HG02884 (cell line): ENCODE data around the gene TEX54.
A peak's percentile ranks its signal among the peaks of the same experiment; 100 is the strongest.
"Not testable (repeated sequence)": the region's sequence is repeated elsewhere in the genome, so short reads cannot be mapped to it uniquely, and the experiment has no call there.

Source experiments
- ATAC-seq: cut with Tn5 transposase; IDR thresholded peaks from one replicate; pipeline ENCODE4 v1.9.1; 2021; ENCODE audit warnings: mild to moderate bottlenecking, moderate library complexity; ENCODE audit not compliant: unreplicated experiment

TEX54 gene

GRCh38 chr11:62835336-62835735, 2.7 kb upstream of the TEX54 start:
- no peak for ATAC-seq

- ATAC-seq: peak; percentile 78
Measured at GRCh38 chr11:62831520-62832335, 913 bp downstream of the TEX54 start, which contains the start of gene STX5. TSS of gene STX5 (minus strand) at chr11:62832051. CDS start at chr11:62831243, 808 bp downstream.

GRCh38 chr11:62830904-62831519, 1.6 kb downstream of the TEX54 start:
- ATAC-seq: peak; percentile 7

GRCh38 chr11:62828130-62828529, 4.5 kb downstream of the TEX54 start:
- not testable (repeated sequence) for ATAC-seq

GRCh38 chr11:62823677-62824076, 9.0 kb downstream of the TEX54 start:
- no peak for ATAC-seq

GRCh38 chr11:62817129-62817528, 15.5 kb downstream of the TEX54 start:
- no peak for ATAC-seq

GRCh38 chr11:62816557-62816956, 16.1 kb downstream of the TEX54 start:
- no peak for ATAC-seq

GRCh38 chr11:62811659-62812058, 21.0 kb downstream of the TEX54 start:
- no peak for ATAC-seq

- no peak for ATAC-seq
Measured at GRCh38 chr11:62810748-62811147, 21.9 kb downstream of the TEX54 start.

GRCh38 chr11:62806611-62807121, 26.0 kb downstream of the TEX54 start:
- no peak for ATAC-seq

- no peak for ATAC-seq
Measured at GRCh38 chr11:62805961-62806441, 26.6 kb downstream of the TEX54 start.

GRCh38 chr11:62805076-62805892, 27.4 kb downstream of the TEX54 start, which contains the start of gene NXF1:
TSS of gene NXF1 (minus strand) at chr11:62805440. CDS start at chr11:62805356, 84 bp downstream.
- ATAC-seq: peak; percentile 67

GRCh38 chr11:62804310-62805075, 28.1 kb downstream of the TEX54 start:
- peak; percentile 10 for ATAC-seq

GRCh38 chr11:62801071-62801470, 31.6 kb downstream of the TEX54 start:
- ATAC-seq: no peak

GRCh38 chr11:62799486-62799885, 33.2 kb downstream of the TEX54 start:
- no peak for ATAC-seq

- ATAC-seq: no peak
Measured at GRCh38 chr11:62796281-62796680, 36.4 kb downstream of the TEX54 start.

GRCh38 chr11:62794201-62794775, 38.4 kb downstream of the TEX54 start:
- ATAC-seq: no peak

GRCh38 chr11:62792202-62792575, 40.5 kb downstream of the TEX54 start:
- ATAC-seq: no peak

- ATAC-seq: peak; percentile 50
Measured at GRCh38 chr11:62791501-62792201, 41.0 kb downstream of the TEX54 start, which contains the start of gene TMEM223. TSS of gene TMEM223 (minus strand) at chr11:62792006. CDS start at chr11:62791994, 12 bp downstream.
